Liver (tissue), 3 donors: ENCODE data around the gene SEZ6.

Experiments used
- EGR1 ChIP-seq, 2 donors: IDR thresholded peaks; 2 replicates each; pipeline ENCODE4 v1.6.1; 2016 to 2018; ENCODE audit warnings: antibody characterized with exemption in 2 of 2, low read depth in 2 of 2
- FOXA1 ChIP-seq: IDR thresholded peaks from 2 replicates; pipeline ENCODE4 v1.6.1; 2016; ENCODE audit warnings: antibody characterized with exemption
- GABPA ChIP-seq, 2 donors: IDR thresholded peaks in 1 of 2; conservative IDR thresholded peaks in 1 of 2; 2 replicates each; pipeline ENCODE4 v1.6.1; 2016; ENCODE audit warnings: antibody characterized with exemption in 2 of 2, mild to moderate bottlenecking in 1 of 2, moderate library complexity in 1 of 2
- HNF4G ChIP-seq: IDR thresholded peaks from 2 replicates; pipeline ENCODE4 v1.6.1; 2016; ENCODE audit warnings: antibody characterized with exemption
- JUND ChIP-seq, 2 donors: IDR thresholded peaks; 2 replicates each; pipeline ENCODE4 v1.6.1; 2016; ENCODE audit warnings: antibody characterized with exemption in 2 of 2
- RAD21 ChIP-seq, 2 donors: IDR thresholded peaks; 2 replicates each; pipeline ENCODE4 v1.6.1; 2016; ENCODE audit warnings: antibody characterized with exemption in 2 of 2, mild to moderate bottlenecking in 2 of 2
- SP1 ChIP-seq: IDR thresholded peaks from 2 replicates; pipeline ENCODE4 v1.6.1; 2018; ENCODE audit warnings: antibody characterized with exemption, mild to moderate bottlenecking
- TAF1 ChIP-seq: conservative IDR thresholded peaks from 2 replicates; pipeline ENCODE4 v1.6.1; 2016; ENCODE audit warnings: antibody characterized with exemption, mild to moderate bottlenecking
- YY1 ChIP-seq: IDR thresholded peaks from 2 replicates; pipeline ENCODE4 v1.6.1; 2016; ENCODE audit warnings: antibody characterized with exemption, mild to moderate bottlenecking
- ZBTB33 ChIP-seq: IDR thresholded peaks from 2 replicates; pipeline ENCODE4 v1.6.1; 2016; ENCODE audit warnings: antibody characterized with exemption
- TF ChIP-seq, protein P1 (sequence below): fragments of 150-350 bp; IDR thresholded peaks from 2 replicates; pipeline ENCODE4 v1.5.1; 2017; ENCODE audit warnings: improper control_type of control experiment, low read depth, low read length; ENCODE audit not compliant: missing input control
- TF ChIP-seq, protein P2 (sequence below): IDR thresholded peaks from 2 replicates; pipeline ENCODE4 v1.6.1; 2016; ENCODE audit warnings: antibody characterized with exemption
- TF ChIP-seq, protein P3 (sequence below): IDR thresholded peaks from 2 replicates; pipeline ENCODE4 v1.6.1; 2016; ENCODE audit warnings: antibody characterized with exemption, mild to moderate bottlenecking
- TF ChIP-seq, protein P4 (sequence below): IDR thresholded peaks from 2 replicates; pipeline ENCODE4 v1.6.1; 2016; ENCODE audit warnings: antibody characterized with exemption
- donor health status: healthy.
- donor health status: healthy.

- TF ChIP-seq, protein P1, sequence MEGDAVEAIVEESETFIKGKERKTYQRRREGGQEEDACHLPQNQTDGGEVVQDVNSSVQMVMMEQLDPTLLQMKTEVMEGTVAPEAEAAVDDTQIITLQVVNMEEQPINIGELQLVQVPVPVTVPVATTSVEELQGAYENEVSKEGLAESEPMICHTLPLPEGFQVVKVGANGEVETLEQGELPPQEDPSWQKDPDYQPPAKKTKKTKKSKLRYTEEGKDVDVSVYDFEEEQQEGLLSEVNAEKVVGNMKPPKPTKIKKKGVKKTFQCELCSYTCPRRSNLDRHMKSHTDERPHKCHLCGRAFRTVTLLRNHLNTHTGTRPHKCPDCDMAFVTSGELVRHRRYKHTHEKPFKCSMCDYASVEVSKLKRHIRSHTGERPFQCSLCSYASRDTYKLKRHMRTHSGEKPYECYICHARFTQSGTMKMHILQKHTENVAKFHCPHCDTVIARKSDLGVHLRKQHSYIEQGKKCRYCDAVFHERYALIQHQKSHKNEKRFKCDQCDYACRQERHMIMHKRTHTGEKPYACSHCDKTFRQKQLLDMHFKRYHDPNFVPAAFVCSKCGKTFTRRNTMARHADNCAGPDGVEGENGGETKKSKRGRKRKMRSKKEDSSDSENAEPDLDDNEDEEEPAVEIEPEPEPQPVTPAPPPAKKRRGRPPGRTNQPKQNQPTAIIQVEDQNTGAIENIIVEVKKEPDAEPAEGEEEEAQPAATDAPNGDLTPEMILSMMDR, result no peak
- TF ChIP-seq, protein P2, sequence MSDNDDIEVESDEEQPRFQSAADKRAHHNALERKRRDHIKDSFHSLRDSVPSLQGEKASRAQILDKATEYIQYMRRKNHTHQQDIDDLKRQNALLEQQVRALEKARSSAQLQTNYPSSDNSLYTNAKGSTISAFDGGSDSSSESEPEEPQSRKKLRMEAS, result no peak
- no peak for TF ChIP-seq TAF1
- TF ChIP-seq FOXA1, result no peak
- TF ChIP-seq, protein P3, sequence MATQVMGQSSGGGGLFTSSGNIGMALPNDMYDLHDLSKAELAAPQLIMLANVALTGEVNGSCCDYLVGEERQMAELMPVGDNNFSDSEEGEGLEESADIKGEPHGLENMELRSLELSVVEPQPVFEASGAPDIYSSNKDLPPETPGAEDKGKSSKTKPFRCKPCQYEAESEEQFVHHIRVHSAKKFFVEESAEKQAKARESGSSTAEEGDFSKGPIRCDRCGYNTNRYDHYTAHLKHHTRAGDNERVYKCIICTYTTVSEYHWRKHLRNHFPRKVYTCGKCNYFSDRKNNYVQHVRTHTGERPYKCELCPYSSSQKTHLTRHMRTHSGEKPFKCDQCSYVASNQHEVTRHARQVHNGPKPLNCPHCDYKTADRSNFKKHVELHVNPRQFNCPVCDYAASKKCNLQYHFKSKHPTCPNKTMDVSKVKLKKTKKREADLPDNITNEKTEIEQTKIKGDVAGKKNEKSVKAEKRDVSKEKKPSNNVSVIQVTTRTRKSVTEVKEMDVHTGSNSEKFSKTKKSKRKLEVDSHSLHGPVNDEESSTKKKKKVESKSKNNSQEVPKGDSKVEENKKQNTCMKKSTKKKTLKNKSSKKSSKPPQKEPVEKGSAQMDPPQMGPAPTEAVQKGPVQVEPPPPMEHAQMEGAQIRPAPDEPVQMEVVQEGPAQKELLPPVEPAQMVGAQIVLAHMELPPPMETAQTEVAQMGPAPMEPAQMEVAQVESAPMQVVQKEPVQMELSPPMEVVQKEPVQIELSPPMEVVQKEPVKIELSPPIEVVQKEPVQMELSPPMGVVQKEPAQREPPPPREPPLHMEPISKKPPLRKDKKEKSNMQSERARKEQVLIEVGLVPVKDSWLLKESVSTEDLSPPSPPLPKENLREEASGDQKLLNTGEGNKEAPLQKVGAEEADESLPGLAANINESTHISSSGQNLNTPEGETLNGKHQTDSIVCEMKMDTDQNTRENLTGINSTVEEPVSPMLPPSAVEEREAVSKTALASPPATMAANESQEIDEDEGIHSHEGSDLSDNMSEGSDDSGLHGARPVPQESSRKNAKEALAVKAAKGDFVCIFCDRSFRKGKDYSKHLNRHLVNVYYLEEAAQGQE, result no peak
- TF ChIP-seq EGR1 (IDR thresholded peaks at IDR 0.05; ENCODE audit: low read depth in 2 of 2), result no peak
- no peak for TF ChIP-seq JUND (IDR thresholded peaks at IDR 0.05)
- no peak for TF ChIP-seq YY1
- no peak for TF ChIP-seq SP1
- no peak for TF ChIP-seq GABPA (IDR thresholded peaks at IDR 0.05 in 1 of 2, conservative IDR thresholded peaks at IDR 0.05 in 1 of 2)
- TF ChIP-seq, protein P4, sequence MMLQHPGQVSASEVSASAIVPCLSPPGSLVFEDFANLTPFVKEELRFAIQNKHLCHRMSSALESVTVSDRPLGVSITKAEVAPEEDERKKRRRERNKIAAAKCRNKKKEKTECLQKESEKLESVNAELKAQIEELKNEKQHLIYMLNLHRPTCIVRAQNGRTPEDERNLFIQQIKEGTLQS, result no peak
- TF ChIP-seq RAD21 (IDR thresholded peaks at IDR 0.05), result no peak
- TF ChIP-seq HNF4G, result no peak
- no peak for TF ChIP-seq ZBTB33
Measured at GRCh38 chr17:28938552-28938951, 67.3 kb downstream of the SEZ6 start.
